Hepatocyte (in vitro differentiated cells): ENCODE results near the gene RB1.
"Not testable (repeated sequence)": the region's sequence is repeated elsewhere in the genome, so short reads cannot be mapped to it uniquely, and the experiment has no call there.

Source experiments
- CTCF ChIP-seq: fragments of 200-600 bp; sonication (generic); IDR thresholded peaks from 2 replicates; pipeline ENCODE4 v1.5.1; 2016; ENCODE audit warnings: antibody characterized with exemption, mild to moderate bottlenecking; ENCODE audit not compliant: poor library complexity
- EZH2 ChIP-seq: fragments of 200-600 bp; sonication (generic); IDR thresholded peaks from 2 replicates; pipeline ENCODE4 v1.6.1; 2016; ENCODE audit warnings: antibody characterized with exemption, mild to moderate bottlenecking, borderline replicate concordance
- EZH2phosphoT487 ChIP-seq: fragments of 200-600 bp; sonication (generic); IDR thresholded peaks from one replicate; pipeline ENCODE4 v1.6.1; 2018; ENCODE audit warnings: antibody characterized with exemption, mild to moderate bottlenecking, low read depth, moderate library complexity; ENCODE audit not compliant: unreplicated experiment, severe bottlenecking

DNA sequence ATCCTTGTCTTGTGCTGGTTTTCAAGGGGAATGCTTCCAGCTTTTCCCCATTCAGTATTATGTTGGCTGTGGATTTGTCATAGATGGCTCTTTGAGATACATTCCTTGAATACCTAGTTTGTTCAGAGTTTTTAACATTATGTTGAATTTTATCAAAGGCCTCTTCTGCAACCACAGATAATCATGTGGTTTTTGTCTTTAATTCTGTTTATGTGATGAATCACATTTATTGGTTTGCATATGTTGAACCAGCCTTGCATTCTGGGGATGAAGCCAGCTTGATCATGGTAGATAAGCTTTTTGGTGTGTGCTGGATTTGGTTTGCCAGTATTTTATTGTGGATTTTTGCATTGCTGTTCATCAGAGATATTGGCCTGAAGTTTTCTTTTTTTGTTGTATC lies 147.6 kb downstream of the RB1 start:
- not testable (repeated sequence) for TF ChIP-seq EZH2phosphoT487, CTCF, EZH2
